ENCODE measurements around the gene FUT7. TPM values are rescaled to one million over a fixed set of nuclear protein-coding genes. Genes with fewer than 3 reads are reported as not detected.
A peak's percentile ranks its signal among the peaks of the same experiment; 100 is the strongest.

The FUT7 gene
- total and polyA plus RNA-seq, 3 donors from 2014 or later = 0.06 to 0.24 (median 0.24) TPM

GRCh38 chr9:136996361-136997292 lies 35.3 kb downstream of the FUT7 start, which contains the start of gene CLIC3:
TSS of gene CLIC3 (minus strand) at chr9:136996568. CDS start at chr9:136996543, 25 bp downstream.
- peak within 1 kb of the TSS in 1 of 2 donors; percentile 44 for H3K4me3 ChIP-seq
- H3K36me3 ChIP-seq (ENCODE audit: low read depth, missing control alignments) = no peaks in the 10 kb centered on the region
- no peak within 1 kb of the TSS for H3K27ac ChIP-seq
- TF ChIP-seq POLR2A (IDR thresholded peaks at IDR 0.05) = no peak
- no peak for TF ChIP-seq CTCF (IDR thresholded peaks at IDR 0.05)
- no peaks in the 10 kb centered on the region for H3K27me3 ChIP-seq
- no peak for DNase-seq
- H3K4me1 ChIP-seq = peaks cover 14% of the 10 kb centered on the region
- 59 to 90% methylated on average over 3 to 35 of the region's 35 CpGs for WGBS, 2 donors
- intact Hi-C loops (cut with DNase I; ENCODE audit: low total_unique reads) = no loop called here
- no peaks in the 10 kb centered on the region for H3K9me3 ChIP-seq

- Histone ChIP-seq H3K27me3 (no peaks in the 10 kb centered on the region), H3K4me3 (no peak overlapping the region), H3K9me3 (no peaks in the 10 kb centered on the region), H3K36me3 (ENCODE audit: low read depth, missing control alignments) (no peaks in the 10 kb centered on the region), H3K27ac (no peak overlapping the region), H3K4me1 (peaks cover 21% of the 10 kb centered on the region)
- no peak for DNase-seq
- TF ChIP-seq POLR2A (IDR thresholded peaks at IDR 0.05) = no peak
- no peak for TF ChIP-seq CTCF (IDR thresholded peaks at IDR 0.05)
- WGBS, 2 donors = 17 to 30% methylated on average over 7 to 9 of the region's 12 CpGs
- intact Hi-C loops (cut with DNase I; ENCODE audit: low total_unique reads) = no loop called here
Observed at GRCh38 chr9:136995772-136996311, 36.0 kb downstream of the FUT7 start.

GRCh38 chr9:136995362-136995761 lies 36.5 kb downstream of the FUT7 start:
- no peaks in the 10 kb centered on the region for H3K9me3 ChIP-seq
- TF ChIP-seq POLR2A (IDR thresholded peaks at IDR 0.05) (no peak), CTCF (IDR thresholded peaks at IDR 0.05) (no peak)
- H3K27ac ChIP-seq = no peak overlapping the region
- peak overlapping the region in 1 of 2 donors; percentile 44 for H3K4me3 ChIP-seq
- WGBS, 2 donors = 40 to 46% methylated on average over 8 to 30 of the region's 30 CpGs
- no peaks in the 10 kb centered on the region for H3K27me3 ChIP-seq
- H3K4me1 ChIP-seq = peaks cover 21% of the 10 kb centered on the region
- intact Hi-C loops (cut with DNase I; ENCODE audit: low total_unique reads) = no loop called here
- no peaks in the 10 kb centered on the region for H3K36me3 ChIP-seq (ENCODE audit: low read depth, missing control alignments)
- no peak for DNase-seq

DNA sequence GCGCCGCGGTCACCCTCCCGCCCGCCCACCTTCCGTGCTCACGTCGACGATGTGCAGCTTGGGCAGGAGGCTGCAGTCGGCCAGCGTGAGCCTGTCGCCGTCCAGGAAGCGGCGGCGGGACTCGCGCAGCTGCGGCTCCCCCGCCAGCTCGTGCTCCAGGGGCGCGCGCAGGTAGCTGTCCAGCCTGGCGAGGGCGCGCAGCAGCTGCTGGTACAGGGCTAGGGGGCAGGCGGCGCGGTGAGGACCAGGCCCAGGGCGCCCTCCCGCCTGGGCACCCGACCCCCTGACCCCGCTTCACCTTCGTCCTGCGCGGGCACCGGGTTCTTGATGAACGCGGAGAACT lies 37.0 kb downstream of the FUT7 start:
- 50 to 63% methylated on average over 11 to 40 of the region's 40 CpGs for WGBS, 2 donors
- no peak for TF ChIP-seq CTCF (IDR thresholded peaks at IDR 0.05)
- TF ChIP-seq POLR2A (IDR thresholded peaks at IDR 0.05) = no peak
- Histone ChIP-seq H3K27me3 (no peaks in the 10 kb centered on the region), H3K27ac (no peak overlapping the region), H3K9me3 (no peaks in the 10 kb centered on the region), H3K36me3 (ENCODE audit: low read depth, missing control alignments) (no peaks in the 10 kb centered on the region), H3K4me1 (peaks cover 21% of the 10 kb centered on the region), H3K4me3 (peak overlapping the region; percentile 12 to 44)
- DNase-seq = no peak
- intact Hi-C loops (cut with DNase I; ENCODE audit: low total_unique reads) = no loop called here
